GM12892 (cell line): ENCODE data around the gene C20orf144.
"Not testable (repeated sequence)": the region's sequence is repeated elsewhere in the genome, so short reads cannot be mapped to it uniquely, and the experiment has no call there.

Experiments used
- DNase-seq: peaks from one replicate; pipeline ENCODE4 v3.0.0; 2011; ENCODE audit not compliant: insufficient read length
- FAIRE-seq: peaks from 2 replicates; lab custom pipeline; 2011; peaks lifted over from hg19 to GRCh38; lab: Jason Lieb, UNC
- POLR2A ChIP-seq: IDR thresholded peaks from 2 replicates; pipeline ENCODE4 v1.6.1; 2011; ENCODE audit warnings: low read depth, low read length, control low read depth
- POLR2AphosphoS5 ChIP-seq: IDR thresholded peaks from 2 replicates; pipeline ENCODE4 v1.6.1; 2011; ENCODE audit warnings: low read depth, low read length, control low read depth
- TAF1 ChIP-seq: IDR thresholded peaks from 2 replicates; pipeline ENCODE4 v1.6.1; 2011; ENCODE audit warnings: low read depth, mild to moderate bottlenecking, control low read depth, low read length, borderline replicate concordance

Gene C20orf144

GRCh38 chr20:33636776-33637175 is 25.4 kb upstream of the C20orf144 start:
- DNase-seq (no peak), FAIRE-seq (no peak)
- TF ChIP-seq TAF1 = no peak
- no peak for TF ChIP-seq POLR2A
- TF ChIP-seq POLR2AphosphoS5 = no peak

- FAIRE-seq (no peak), DNase-seq (no peak)
- no peak for TF ChIP-seq POLR2AphosphoS5
- no peak for TF ChIP-seq POLR2A
- no peak for TF ChIP-seq TAF1
These were observed 21.8 kb upstream of the C20orf144 start for GRCh38 chr20:33640287-33640686.

- TF ChIP-seq POLR2AphosphoS5 (no peak), POLR2A (no peak), TAF1 (no peak)
- no peak for FAIRE-seq
- no peak for DNase-seq
These were observed 17.6 kb upstream of the C20orf144 start for GRCh38 chr20:33644313-33645071.

GRCh38 chr20:33645072-33645358 is 17.1 kb upstream of the C20orf144 start:
- TF ChIP-seq TAF1 = no peak
- TF ChIP-seq POLR2A = no peak
- FAIRE-seq (no peak), DNase-seq (no peak)

- FAIRE-seq (no peak), DNase-seq (no peak)
- TF ChIP-seq POLR2AphosphoS5 (no peak), TAF1 (no peak), POLR2A (no peak)
These were observed 16.7 kb upstream of the C20orf144 start for GRCh38 chr20:33645396-33645795.

- FAIRE-seq = no peak
- no peak for DNase-seq
- TF ChIP-seq POLR2AphosphoS5 (no peak), TAF1 (no peak), POLR2A (no peak)
These were observed 15.9 kb upstream of the C20orf144 start for GRCh38 chr20:33646191-33646590.

- not testable (repeated sequence) for FAIRE-seq, DNase-seq
These were observed 15.0 kb upstream of the C20orf144 start for GRCh38 chr20:33646959-33647602.

GRCh38 chr20:33647603-33648395 is 14.3 kb upstream of the C20orf144 start:
- DNase-seq = peak; percentile 64
- FAIRE-seq = peak; percentile 70
- TF ChIP-seq TAF1 = no peak
- TF ChIP-seq POLR2AphosphoS5 = no peak
- no peak for TF ChIP-seq POLR2A

GRCh38 chr20:33648396-33649004 is 13.6 kb upstream of the C20orf144 start:
- DNase-seq = no peak

GRCh38 chr20:33649201-33649681 is 12.9 kb upstream of the C20orf144 start:
- DNase-seq = no peak
- TF ChIP-seq TAF1 (no peak), POLR2A (no peak)
- FAIRE-seq = no peak

More at GRCh38 chr20:33648396-33649004, 13.6 kb upstream of the C20orf144 start:
- no peak for FAIRE-seq
- TF ChIP-seq POLR2AphosphoS5 (no peak), TAF1 (no peak)

GRCh38 chr20:33650111-33650752 is 11.9 kb upstream of the C20orf144 start:
- FAIRE-seq = no peak
- TF ChIP-seq POLR2A (no peak), TAF1 (no peak), POLR2AphosphoS5 (no peak)

GRCh38 chr20:33650753-33651561 is 11.2 kb upstream of the C20orf144 start:
- TF ChIP-seq POLR2A = no peak
- TF ChIP-seq POLR2AphosphoS5 = no peak
- no peak for TF ChIP-seq TAF1
- DNase-seq (no peak), FAIRE-seq (no peak)

More at GRCh38 chr20:33650111-33650752, 11.9 kb upstream of the C20orf144 start:
- no peak for DNase-seq
